ENCODE data around the gene ABTB1.
A peak's percentile ranks its signal among the peaks of the same experiment; 100 is the strongest.
"Not testable (repeated sequence)": the region's sequence is repeated elsewhere in the genome, so short reads cannot be mapped to it uniquely, and the experiment has no call there.

The ABTB1 gene

GRCh38 chr3:127704840-127705239 lies 32.1 kb downstream of the ABTB1 start:
- CTCF ChIA-PET, result interaction anchor here (1.3 kb wide), 1 partner anchor 31 kb away, joined by 3 read pairs; no protein-coding TSS in a partner anchor
- peak; percentile 78 for TF ChIP-seq ZNF146 (tag by site-specific recombination; IDR thresholded peaks at IDR 0.05)
- H3K27ac ChIP-seq (ENCODE audit: extremely low read depth, low read depth, low read length); H3K9me3 ChIP-seq (ENCODE audit: control insufficient read depth, insufficient read depth, low read depth, low read length); H3K4me1 ChIP-seq (ENCODE audit: control insufficient read depth, insufficient read depth, low read length); POLR2A ChIA-PET; H3K4me3 ChIP-seq (ENCODE audit: low read depth, low read length); H3K36me3 ChIP-seq (ENCODE audit: control insufficient read depth in 2 of 2, insufficient read depth in 1 of 2, low read length in 2 of 2): not testable (repeated sequence)

GRCh38 chr3:127706312-127706711 lies 33.6 kb downstream of the ABTB1 start:
- Histone ChIP-seq H3K27ac (ENCODE audit: extremely low read depth, low read depth, low read length) (no peak overlapping the region), H3K4me3 (ENCODE audit: low read depth, low read length) (no peak overlapping the region), H3K4me1 (ENCODE audit: control insufficient read depth, insufficient read depth, low read length) (no peaks in the 10 kb centered on the region), H3K36me3 (ENCODE audit: control insufficient read depth in 2 of 2, insufficient read depth in 1 of 2, low read length in 2 of 2) (no peaks in the 10 kb centered on the region), H3K9me3 (ENCODE audit: control insufficient read depth, insufficient read depth, low read depth, low read length) (no peaks in the 10 kb centered on the region)
- ChIA-PET POLR2A (no interaction called here), CTCF (interaction anchor here (1.3 kb wide), 1 partner anchor 11 kb away, joined by 5 read pairs; no protein-coding TSS in a partner anchor)
- no peak for TF ChIP-seq ZNF549 (tag by site-specific recombination; IDR thresholded peaks at IDR 0.05)
- no peak for TF ChIP-seq ZNF184 (tag by site-specific recombination; IDR thresholded peaks at IDR 0.05)
- no peak for TF ChIP-seq CTCF (tag by site-specific recombination; IDR thresholded peaks at IDR 0.05)
- TF ChIP-seq YY2 (tag by site-specific recombination; IDR thresholded peaks at IDR 0.05), result no peak
- no peak for TF ChIP-seq ZNF785 (tag by site-specific recombination; IDR thresholded peaks at IDR 0.05)
- TF ChIP-seq ZNF621 (tag by site-specific recombination; IDR thresholded peaks at IDR 0.05), result no peak
- TF ChIP-seq SETDB1 (IDR thresholded peaks at IDR 0.05; ENCODE audit: insufficient read length, low read length), result no peak
- TF ChIP-seq ZNF580 (tag by site-specific recombination; IDR thresholded peaks at IDR 0.05), result no peak
- no peak for TF ChIP-seq ZNF19 (tag by site-specific recombination; IDR thresholded peaks at IDR 0.05; ENCODE audit: low read depth)
- no peak for TF ChIP-seq ZEB2 (tag by site-specific recombination; IDR thresholded peaks at IDR 0.05)
- TF ChIP-seq ZNF473 (tag by site-specific recombination; IDR thresholded peaks at IDR 0.05), result no peak
- TF ChIP-seq ZNF175 (tag by site-specific recombination; IDR thresholded peaks at IDR 0.05), result no peak
- no peak for TF ChIP-seq FEZF1 (tag by site-specific recombination; IDR thresholded peaks at IDR 0.05)
- no peak for TF ChIP-seq OVOL3 (tag by site-specific recombination; IDR thresholded peaks at IDR 0.05)
- TF ChIP-seq ZNF560 (tag by site-specific recombination; IDR thresholded peaks at IDR 0.05; ENCODE audit: borderline replicate concordance), result no peak
- TF ChIP-seq SP2 (tag by site-specific recombination; IDR thresholded peaks at IDR 0.05), result no peak
- no peak for TF ChIP-seq SALL2 (tag by site-specific recombination; IDR thresholded peaks at IDR 0.05; ENCODE audit: borderline replicate concordance)

- H3K36me3 ChIP-seq (ENCODE audit: control insufficient read depth in 2 of 2, insufficient read depth in 1 of 2, low read length in 2 of 2), result no peaks in the 10 kb centered on the region
- POLR2A ChIA-PET, result no interaction called here
- TF ChIP-seq ZNF169 (tag by site-specific recombination; IDR thresholded peaks at IDR 0.05) (no peak), ZNF280D (tag by site-specific recombination; IDR thresholded peaks at IDR 0.05) (no peak), HOXD13 (CRISPR knock-in tag; IDR thresholded peaks at IDR 0.05; ENCODE audit: borderline replicate concordance) (no peak), KLF8 (tag by site-specific recombination; IDR thresholded peaks at IDR 0.05) (no peak), ZSCAN5A (tag by site-specific recombination; IDR thresholded peaks at IDR 0.05) (no peak), ZNF596 (tag by site-specific recombination; IDR thresholded peaks at IDR 0.05) (no peak), ZSCAN23 (tag by site-specific recombination; IDR thresholded peaks at IDR 0.05) (no peak), ZSCAN30 (tag by site-specific recombination; IDR thresholded peaks at IDR 0.05) (no peak), BCL11A (tag by site-specific recombination; IDR thresholded peaks at IDR 0.05; ENCODE audit: low read depth) (no peak), ZNF19 (tag by site-specific recombination; IDR thresholded peaks at IDR 0.05; ENCODE audit: low read depth) (no peak), ZNF560 (tag by site-specific recombination; IDR thresholded peaks at IDR 0.05; ENCODE audit: borderline replicate concordance) (no peak), ZNF654 (tag by site-specific recombination; IDR thresholded peaks at IDR 0.05; ENCODE audit: low read depth) (no peak)
Observed at GRCh38 chr3:127706785-127707351, 34.1 kb downstream of the ABTB1 start.

More at GRCh38 chr3:127706785-127707351, 34.1 kb downstream of the ABTB1 start:
- Histone ChIP-seq H3K4me1 (ENCODE audit: control insufficient read depth, insufficient read depth, low read length) (no peaks in the 10 kb centered on the region), H3K4me3 (ENCODE audit: low read depth, low read length) (no peak overlapping the region), H3K9me3 (ENCODE audit: control insufficient read depth, insufficient read depth, low read depth, low read length) (no peaks in the 10 kb centered on the region), H3K27ac (ENCODE audit: extremely low read depth, low read depth, low read length) (no peak overlapping the region)
- CTCF ChIA-PET, result interaction anchor here (1.3 kb wide), 1 partner anchor 11 kb away, joined by 5 read pairs; no protein-coding TSS in a partner anchor

Measured in HEK293 (cell line).